ENCODE measurements around the gene MGRN1.

The MGRN1 gene

GRCh38 chr16:4624015-4624826 is at the start of gene MGRN1:
Gene MGRN1, plus strand, starts transcription at chr16:4624826. Its CDS starts 135 bp downstream, at chr16:4624961.
- in situ Hi-C loops (cut with HindIII; ENCODE audit: low sequenced_read_pairs): no loop called here
- peak; percentile 93 for TF ChIP-seq CTCF (IDR thresholded peaks at IDR 0.05; ENCODE audit: low read depth, low read length)
- peak; percentile 99 for DNase-seq (ENCODE audit: low read depth, low spot score)
- peak within 1 kb of the TSS; percentile 81 for H3K4me3 ChIP-seq (ENCODE audit: low read depth, low read length)

- in situ Hi-C loops (cut with HindIII; ENCODE audit: low sequenced_read_pairs): no loop called here
- no peak for DNase-seq (ENCODE audit: low read depth, low spot score)
- no peak overlapping the region for H3K4me3 ChIP-seq (ENCODE audit: low read depth, low read length)
- no peak for TF ChIP-seq CTCF (IDR thresholded peaks at IDR 0.05; ENCODE audit: low read depth, low read length)
Observed at GRCh38 chr16:4574919-4575705, 49.5 kb upstream of the MGRN1 start.

- no peak for TF ChIP-seq CTCF (IDR thresholded peaks at IDR 0.05; ENCODE audit: low read depth, low read length)
- in situ Hi-C loops (cut with HindIII; ENCODE audit: low sequenced_read_pairs): no loop called here
- H3K4me3 ChIP-seq (ENCODE audit: low read depth, low read length): no peak overlapping the region
- DNase-seq (ENCODE audit: low read depth, low spot score): no peak
Observed at GRCh38 chr16:4576008-4576407, 48.6 kb upstream of the MGRN1 start.

DNA sequence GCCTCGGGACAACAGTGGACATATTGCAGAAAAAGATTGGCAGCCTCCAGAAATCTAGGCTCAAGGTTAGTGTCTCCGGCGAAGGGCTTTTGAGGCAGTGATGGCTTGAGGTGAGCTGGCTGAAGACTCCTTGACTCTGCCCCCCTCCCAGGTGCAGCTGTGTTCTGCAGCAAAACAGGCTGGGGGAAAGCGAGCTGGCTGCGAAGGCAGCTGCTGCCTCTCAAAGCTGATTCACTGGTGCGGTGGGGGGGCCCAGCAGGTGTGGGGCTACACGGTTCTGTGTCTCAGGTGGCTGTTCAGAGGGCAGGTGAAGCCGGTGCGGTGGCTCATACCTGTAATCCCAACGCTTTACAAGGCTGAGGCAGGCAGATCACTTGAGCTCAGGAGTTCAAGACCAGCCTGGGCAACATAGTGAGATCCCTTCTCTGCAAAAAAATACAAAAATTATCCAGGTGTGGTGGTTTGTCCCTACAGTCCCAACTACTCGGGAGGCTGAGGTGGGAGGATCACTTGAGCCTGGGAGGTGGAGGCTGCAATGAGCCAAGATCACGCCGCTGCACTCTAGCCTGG is 45.6 kb upstream of the MGRN1 start:
- no peak for DNase-seq (ENCODE audit: low read depth, low spot score)
- in situ Hi-C loops (cut with HindIII; ENCODE audit: low sequenced_read_pairs): no loop called here
- TF ChIP-seq CTCF (IDR thresholded peaks at IDR 0.05; ENCODE audit: low read depth, low read length): no peak
- no peak overlapping the region for H3K4me3 ChIP-seq (ENCODE audit: low read depth, low read length)

GRCh38 chr16:4580250-4580649 is 44.4 kb upstream of the MGRN1 start:
- no peak overlapping the region for H3K4me3 ChIP-seq (ENCODE audit: low read depth, low read length)
- DNase-seq (ENCODE audit: low read depth, low spot score): peak; percentile 7
- in situ Hi-C loops (cut with HindIII; ENCODE audit: low sequenced_read_pairs): no loop called here
- no peak for TF ChIP-seq CTCF (IDR thresholded peaks at IDR 0.05; ENCODE audit: low read depth, low read length)

- no peak for TF ChIP-seq CTCF (IDR thresholded peaks at IDR 0.05; ENCODE audit: low read depth, low read length)
- in situ Hi-C loops (cut with HindIII; ENCODE audit: low sequenced_read_pairs): no loop called here
- H3K4me3 ChIP-seq (ENCODE audit: low read depth, low read length): no peak overlapping the region
- no peak for DNase-seq (ENCODE audit: low read depth, low spot score)
Observed at GRCh38 chr16:4583906-4584305, 40.7 kb upstream of the MGRN1 start.

Measured in astrocyte of the spinal cord (primary cell).